Measurements from ENCODE around the gene CHRNA4.

The CHRNA4 gene

DNA sequence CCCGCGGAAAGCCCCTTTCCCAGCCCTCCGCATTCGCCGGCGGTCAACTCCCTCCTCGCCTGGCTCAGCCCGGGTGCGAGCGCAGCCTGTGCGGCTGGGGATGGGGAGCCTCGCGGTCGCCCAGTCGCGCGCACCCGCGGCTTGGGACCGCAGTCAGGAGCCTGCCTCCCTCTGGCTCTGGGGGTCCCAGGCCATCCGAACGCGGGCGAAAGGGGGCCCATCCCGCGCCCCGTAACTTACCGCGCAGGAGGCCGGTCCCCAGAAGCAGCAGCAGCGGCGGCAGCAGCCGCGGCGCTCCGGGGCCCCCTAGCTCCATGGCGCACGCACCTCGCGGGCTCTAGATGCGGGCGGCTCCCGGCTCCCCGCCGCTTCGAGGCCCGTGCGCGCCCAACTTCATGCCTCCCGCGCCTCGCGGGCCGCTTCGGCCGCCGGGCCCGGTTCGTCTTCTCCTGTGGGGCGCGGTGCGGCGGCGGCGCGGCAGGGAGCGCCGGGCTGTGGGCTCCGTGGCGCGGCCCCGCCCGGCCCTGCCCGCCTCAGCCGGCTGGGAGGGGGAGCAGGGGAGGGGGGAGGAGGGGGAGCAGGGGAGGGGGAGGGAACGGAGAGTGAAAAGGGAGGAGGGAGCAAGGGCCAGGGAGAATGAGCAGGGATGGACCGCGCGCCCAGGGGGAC is at the start of gene CHRNA4:
CHRNA4 (minus strand) TSS at position 500 of the 669 bp plus-strand sequence; CDS start at position 316, 184 bp downstream.
- DNase-seq (ENCODE audit: low spot score), result no peak

DNA sequence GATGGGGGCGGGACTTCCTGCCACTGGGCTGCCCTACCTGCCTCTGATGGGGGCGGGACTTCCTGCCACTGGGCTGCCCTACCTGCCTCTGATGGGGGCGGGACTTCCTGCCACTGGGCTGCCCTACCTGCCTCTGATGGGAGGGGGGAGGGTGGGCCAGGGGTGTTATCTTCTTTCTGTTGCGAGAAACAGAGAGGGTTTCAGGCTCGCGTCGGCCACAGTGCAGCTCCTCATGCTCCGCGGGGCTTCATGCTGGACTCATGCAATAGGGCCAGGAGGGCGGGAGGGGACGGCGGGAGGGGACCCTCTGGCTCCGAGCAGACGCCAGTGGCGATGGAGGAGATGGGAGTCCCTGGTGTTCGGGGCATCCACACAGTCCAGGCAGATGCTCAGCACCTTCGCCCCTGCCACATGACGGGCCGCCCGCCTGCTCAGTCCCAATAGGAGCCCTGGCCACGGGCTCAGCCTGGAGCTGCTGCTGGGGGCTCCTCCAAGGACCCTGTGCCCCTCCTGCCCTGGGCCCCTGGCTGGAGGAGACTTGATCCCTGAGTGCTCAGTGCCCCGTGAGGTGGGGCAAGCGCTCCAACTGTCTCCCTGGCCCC is 48.8 kb upstream of the CHRNA4 start:
- DNase-seq (ENCODE audit: low spot score), result no peak

DNA sequence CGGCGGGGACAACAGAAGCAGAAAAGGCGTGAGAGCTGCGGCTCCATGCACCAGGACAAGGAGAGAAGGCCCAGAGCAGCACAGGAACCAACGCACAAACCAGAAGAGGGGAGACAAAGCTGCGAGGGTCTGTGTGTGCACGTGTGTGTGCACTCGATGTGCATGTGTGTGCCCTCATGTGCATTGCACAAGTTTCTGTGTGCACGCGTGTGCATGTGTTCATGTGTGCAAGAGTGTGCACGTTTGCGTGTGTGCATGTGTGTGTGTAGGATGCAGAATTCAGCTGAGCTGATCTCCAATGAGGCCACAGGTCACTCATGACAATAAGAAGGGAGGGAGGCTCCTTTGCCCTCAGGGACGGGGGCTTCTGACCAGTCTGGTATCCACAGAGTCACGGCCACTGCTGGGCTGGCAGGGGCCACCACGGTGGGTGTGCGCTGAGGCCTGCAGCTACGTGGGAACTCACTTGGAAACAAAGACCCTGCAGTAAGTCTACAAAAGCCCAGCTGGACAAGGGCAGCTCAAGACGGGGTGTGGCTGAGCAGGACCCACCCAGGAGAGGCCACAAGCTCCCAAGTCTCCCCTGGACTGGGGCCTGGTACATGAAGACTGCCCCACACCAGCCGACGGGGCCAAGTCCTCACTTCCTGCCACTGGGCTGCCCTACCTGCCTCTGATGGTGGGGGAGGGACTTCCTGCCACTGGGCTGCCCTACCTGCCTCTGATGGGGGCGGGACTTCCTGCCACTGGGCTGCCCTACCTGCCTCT is 48.1 kb upstream of the CHRNA4 start:
- no peak for DNase-seq (ENCODE audit: low spot score)

DNA sequence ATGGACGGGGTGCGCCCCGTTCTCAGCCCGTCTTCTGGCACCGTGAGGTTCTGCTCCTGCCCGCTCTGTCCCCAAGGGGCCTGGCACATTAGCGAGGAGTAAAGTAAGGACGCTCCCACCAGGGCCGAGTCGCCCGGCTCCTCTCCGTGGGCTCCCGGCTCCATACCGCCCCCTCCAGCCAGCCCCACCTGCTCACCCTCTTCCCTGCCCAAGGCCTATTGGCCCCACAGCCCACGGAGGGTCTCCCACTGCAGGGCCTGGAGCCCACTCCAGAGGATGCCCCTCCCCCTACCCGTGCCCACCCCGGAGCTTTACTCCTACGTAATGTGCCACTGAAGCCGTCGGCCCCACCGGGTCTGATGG is 47.5 kb upstream of the CHRNA4 start:
- no peak for DNase-seq (ENCODE audit: low spot score)

DNA sequence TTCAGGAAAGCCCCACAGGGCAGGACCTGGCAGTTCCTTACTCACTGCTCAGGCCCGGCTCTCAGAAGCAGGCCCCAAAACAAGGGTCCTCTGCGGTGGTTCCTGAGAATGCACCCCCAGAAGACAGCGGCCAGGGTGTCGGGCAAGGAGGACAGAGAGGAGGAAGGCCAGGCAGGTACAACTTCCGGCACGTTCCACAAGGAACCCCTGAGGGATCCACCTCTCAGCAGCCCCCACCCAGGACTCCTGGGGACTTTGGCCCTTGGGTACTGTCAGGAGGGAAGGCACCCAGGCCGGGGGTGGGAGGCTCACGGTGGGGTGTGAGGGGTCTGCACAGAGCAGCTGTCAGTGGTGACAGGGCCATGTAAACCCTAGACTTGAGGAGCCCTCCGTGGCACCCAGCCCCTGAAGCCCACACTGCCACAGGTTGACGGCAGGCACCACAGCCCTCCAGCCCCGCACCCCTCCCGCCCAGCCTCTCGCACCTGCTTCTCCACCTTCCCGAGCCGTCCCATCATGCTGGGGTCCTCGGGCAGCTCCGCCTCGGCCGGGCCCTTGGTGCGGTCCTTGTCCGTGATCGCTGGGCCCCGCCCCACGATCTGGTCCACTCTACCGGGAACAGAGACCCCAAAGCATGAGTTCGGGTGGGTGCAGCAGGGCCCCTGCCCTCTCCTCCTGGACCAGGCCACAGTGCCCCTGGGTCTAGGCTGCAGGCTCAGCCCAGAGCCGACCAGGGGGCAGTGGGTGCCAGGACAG is 47.0 kb upstream of the CHRNA4 start:
- DNase-seq (ENCODE audit: low spot score), result no peak

DNA sequence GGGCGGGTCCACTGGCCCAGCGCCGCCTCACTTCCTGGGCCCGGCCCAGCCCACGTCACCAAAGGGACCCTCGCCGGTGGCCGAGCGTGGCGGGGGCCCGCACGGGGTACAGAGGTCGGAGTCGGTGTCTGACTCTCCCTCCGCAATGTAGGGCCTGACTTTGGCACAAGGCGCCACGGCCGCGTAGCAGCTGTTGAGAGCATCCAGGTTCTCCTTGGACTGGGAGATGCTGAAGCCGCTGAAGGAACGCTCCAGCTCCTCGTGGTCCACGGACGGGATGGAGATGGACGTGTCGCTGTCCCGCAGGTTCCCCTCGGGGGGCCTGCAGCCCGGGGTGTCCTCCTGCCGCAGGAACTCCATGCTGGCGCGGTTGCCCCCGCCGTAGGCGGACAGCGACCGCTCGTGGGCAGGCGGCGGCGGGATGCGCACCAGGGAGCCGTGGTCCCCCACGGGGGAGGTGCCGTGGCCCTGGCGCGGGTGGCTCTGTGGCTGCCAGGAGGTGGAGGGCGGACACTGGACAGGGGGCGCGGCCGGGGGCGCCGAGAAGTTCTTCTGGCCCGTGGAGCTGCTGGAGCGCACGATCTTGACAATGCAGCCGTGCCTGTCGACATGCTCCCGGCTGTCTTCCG is 45.6 kb upstream of the CHRNA4 start:
- DNase-seq (ENCODE audit: low spot score), result no peak

DNA sequence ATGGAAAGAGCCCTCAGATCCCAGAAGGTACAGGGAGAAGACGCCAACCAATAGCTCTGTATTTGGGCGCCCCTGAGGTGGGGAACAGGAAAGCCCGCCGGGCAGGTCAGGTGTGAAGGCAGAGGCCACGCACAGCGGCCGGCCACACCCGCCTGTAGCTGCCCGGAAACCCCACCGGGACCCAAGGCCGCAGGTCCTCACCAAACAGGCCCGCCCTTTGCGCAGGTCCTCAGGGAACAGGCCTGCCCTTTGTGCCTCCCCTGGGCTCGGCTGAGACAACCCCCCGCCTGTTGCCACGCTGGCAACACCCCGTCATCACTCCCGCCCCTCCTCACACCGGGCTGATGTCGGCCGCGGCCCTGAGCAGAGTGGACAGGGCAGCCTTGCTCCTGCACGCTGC is 44.9 kb upstream of the CHRNA4 start:
- DNase-seq (ENCODE audit: low spot score), result no peak

DNA sequence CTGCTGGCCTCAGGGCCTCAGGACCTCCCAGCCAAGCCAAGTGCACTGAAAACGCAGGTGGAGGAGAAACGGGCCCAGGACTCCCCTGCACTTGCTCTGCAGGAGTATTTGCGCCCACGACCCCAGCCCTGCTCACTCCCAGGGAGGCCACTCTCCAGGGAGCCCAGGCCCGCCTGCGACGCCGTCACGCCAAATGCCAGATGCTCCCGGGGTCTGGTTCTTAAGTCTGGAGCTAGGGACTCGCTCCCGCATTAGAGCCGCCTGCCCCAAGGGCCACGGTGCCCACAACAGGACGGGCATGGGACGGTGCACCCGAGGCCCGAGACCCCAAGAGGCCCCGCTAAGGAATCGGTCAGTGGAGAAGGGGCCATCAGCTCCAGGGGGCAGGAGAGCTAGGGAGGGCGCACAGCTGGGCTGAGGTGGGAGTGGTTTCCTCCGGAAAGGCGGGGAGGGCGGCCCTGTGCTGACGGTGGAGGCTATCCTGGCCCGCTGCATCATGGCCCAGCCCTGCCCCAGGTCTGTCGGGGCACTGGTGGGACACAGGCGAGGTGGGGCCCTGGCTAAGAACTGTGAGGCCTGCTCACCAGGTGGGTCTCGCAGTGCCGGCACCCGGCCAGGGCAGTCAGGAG is 44.1 kb upstream of the CHRNA4 start:
- DNase-seq (ENCODE audit: low spot score), result no peak

DNA sequence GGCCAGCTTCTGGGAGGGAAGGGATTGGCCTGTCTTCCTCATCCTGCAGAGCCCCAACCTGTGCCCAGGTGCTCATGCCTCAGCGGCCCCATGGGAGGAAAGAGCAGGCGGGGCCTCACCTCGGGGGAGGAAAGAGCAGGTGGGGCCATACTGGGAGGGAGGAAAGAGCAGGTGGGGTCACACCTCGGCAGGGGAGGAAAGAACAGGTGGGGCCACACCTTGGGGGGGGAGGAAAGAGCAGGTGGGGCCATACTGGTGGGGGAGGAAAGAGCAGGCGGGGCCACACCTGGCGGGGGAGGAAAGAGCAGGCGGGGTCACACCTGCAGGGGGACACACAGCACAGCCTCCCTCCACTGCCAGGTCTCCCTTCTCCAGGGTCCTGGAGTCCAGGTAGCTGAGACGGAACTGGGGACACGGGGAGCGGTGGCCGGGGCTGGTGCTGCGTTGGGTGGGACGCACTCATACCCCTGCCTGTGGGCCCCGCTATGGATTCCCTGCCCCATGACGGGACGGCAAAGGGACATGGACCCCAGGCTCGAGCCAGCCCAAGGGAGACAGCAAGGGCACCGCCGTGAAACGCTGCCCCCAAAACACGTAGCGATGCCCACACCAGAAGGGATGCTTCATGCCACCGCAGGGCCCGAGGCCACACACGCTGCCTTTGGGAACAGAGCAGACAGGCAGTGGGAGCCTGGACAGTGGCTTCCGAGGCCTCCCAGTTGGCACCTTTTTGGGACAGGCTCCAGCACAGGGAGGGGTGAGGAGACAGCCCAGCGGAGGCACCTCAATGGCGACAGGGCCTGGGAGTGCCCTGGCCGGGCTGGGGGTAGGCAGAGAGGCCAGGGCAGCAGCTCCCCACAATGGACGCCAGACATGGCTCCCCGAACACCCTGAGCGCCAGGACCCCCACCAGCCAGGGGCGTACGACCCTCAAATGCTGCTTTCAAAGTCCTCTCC is 43.3 kb upstream of the CHRNA4 start:
- no peak for DNase-seq (ENCODE audit: low spot score)

DNA sequence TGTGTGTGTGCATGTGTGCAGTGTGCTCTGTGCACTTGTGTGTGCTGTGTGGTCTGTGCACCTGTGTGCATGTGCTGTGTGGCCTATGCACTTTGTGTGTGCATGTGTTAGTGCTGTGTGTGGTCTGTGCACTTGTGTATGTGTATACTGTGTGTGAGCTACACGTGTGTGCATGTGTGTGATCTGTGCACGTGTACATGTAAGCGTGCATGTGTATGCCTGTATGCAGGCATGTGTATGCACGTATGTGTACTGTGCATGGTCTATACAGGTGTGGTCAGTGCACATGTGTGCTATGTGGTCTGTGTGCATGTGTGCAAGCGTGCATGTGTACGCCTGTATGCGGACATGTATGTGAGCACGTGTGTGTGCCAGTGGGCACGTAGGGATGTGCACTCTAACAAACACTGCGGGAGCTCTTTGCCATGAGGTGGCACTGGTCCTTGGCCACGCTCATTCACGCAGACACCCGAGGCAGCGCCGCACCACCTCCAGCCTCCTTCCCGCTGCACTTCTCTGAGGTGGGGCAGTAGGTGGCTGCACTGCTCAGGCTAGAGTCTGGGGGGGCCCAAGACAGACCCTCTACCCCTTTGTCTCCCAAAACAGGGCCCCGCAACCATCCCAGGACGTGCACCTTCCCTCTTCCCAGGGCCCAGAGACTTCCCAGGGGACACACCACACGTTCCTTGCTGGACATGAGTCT is 42.4 kb upstream of the CHRNA4 start:
- DNase-seq (ENCODE audit: low spot score), result no peak

DNA sequence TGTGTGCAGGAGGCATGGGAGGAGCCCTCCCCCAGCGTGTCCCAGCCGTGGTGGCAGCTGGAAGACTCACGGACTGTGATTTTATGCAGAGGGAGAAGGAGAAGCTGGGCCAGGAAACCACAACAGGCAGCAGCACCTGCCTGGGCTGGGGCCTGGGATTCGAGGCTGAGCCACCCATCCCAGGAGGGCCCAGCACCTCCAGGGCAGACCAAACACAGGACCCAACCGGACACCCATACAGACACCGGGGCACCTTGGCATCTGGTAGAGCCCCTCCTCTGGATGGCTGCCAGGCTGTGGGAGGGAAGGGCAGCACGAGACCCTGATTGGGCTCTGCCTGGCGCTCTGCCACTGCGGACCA is 41.7 kb upstream of the CHRNA4 start:
- DNase-seq (ENCODE audit: low spot score), result no peak

DNA sequence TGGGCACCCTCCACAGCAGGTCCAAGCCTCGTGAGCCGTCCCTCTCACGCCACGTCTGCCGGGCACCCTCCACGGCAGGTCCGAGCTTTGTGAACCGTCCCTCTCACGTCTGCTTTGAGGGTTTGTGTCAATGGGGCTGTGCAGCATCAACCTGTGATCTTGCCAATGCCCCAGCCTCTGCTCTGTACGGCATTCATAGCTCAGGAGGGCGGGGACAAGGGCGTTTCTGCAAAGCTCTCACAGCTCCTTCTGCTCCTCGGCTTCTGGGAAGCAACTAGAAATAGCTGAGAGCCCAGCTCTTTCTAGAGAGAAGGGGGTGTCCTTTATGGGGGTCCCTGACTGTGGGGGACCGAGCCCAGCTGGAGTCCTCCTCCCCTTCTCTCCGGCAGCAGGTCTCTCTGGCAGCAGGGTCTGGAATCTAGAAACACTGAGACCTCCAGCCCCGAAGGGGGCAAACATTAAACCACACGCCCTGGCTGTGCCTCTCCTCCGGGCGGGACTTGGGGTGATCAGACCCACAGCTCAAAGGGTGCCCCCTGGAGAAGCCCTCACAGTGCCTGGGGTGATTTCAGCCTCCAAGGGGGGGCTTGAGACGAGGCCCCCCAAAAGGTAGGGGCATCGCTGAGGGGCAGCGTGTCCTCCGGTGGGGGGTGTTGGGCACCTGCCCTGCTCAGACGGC is 41.2 kb upstream of the CHRNA4 start:
- no peak for DNase-seq (ENCODE audit: low spot score)

DNA sequence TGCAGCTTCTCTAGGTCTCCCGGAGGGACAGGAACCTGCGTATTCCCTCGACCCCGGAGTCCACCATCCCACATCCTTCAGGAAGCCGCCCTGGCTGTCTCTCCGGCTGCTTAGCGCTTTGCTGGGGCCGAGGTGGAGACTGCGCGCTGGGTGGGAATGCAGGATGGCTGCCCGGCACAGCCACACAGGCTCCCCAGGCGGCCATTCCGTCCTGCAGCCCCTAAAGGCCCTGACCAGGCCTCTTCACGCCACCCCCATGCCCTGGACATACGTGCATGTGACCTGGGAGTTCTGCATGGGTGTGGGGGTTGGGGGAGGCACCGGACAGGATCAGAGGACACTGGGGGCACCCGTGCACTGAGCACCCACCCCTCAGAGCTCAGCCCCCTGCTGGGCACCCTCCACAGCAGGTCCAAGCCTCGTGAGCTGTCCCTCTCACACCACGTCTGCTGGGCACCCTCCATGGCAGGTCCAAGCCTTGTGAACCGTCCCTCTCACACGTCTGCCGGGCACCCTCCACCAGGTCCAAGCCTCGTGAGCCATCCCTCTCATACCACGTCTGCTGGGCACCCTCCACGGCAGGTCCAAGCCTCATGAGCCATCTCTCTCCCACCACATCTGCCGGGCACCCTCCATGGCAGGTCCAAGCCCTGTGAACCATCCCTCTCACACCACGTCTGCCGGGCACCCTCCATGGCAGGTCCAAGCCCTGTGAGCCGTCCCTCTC is 40.4 kb upstream of the CHRNA4 start:
- DNase-seq (ENCODE audit: low spot score), result no peak

DNA sequence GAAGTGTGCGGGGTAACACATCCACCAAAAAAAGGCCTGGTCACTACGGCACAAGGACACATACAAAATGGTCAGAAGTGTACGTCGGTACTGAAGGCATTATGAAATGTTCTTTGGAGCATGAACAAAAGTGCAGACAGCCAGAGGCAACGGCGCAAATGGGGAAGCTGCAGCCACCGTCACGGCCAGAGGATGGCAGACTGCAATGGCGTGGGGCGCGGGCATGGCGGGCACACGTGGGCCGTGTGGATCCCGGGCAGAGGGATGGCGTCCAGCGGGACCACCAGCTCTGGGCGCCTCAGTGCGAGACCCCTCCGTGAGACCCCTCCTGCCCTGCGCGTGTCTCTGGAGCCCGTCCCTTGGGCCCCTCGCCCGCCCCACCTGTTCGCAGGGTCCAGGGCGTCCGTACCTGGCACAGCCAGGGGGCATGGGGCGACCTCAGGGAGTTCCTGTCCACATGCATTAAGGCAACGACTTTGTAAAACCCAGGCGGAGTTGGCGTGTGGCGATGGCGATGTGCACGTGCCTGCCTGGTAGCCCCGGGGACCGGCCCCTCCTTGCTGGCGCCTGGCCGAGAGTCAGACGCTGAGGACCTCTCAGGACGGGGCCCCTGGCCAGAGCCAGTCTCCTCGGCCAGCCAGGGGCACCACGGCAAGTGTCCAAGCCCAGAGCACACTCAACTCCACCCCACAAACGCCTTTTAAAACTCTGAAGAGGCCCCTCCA is 39.5 kb upstream of the CHRNA4 start:
- DNase-seq (ENCODE audit: low spot score), result no peak

DNA sequence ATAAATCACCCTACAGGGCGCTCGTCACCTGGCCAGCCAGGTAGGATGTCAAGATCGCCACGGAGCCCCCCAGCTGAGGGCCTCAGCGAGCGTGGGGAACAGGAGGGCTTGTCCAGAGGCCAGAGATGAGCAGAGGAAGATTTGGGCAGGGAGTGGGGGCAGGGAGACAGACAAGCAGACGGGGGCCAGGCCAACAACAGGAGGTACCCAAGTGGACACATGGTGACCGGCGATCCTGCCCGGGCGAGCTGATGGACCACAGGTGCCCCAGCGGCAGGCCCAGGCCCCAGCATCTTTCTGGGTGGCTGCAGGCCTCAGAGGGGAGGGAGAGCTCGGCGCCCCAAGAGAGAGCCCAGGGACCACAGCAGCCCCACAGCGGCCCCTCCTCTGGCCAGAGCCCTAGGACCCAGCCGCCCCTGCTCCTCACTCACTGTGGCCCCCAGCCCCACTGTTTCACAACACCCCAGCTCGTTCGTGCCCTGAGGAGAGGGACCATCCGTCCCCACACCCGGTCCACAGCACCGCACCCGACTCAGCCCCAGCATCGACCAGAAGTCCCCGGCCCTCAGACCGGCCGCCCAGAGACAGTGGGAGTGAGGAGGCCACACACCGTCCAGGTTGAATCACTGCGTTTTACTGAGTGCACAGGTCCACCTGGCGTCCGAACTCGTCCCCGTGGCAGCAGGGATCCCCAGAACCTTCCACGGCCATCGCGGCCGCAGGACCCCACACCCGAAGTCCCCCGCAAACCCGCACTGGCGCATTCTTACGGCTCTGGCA is 38.6 kb upstream of the CHRNA4 start:
- DNase-seq (ENCODE audit: low spot score), result no peak

DNA sequence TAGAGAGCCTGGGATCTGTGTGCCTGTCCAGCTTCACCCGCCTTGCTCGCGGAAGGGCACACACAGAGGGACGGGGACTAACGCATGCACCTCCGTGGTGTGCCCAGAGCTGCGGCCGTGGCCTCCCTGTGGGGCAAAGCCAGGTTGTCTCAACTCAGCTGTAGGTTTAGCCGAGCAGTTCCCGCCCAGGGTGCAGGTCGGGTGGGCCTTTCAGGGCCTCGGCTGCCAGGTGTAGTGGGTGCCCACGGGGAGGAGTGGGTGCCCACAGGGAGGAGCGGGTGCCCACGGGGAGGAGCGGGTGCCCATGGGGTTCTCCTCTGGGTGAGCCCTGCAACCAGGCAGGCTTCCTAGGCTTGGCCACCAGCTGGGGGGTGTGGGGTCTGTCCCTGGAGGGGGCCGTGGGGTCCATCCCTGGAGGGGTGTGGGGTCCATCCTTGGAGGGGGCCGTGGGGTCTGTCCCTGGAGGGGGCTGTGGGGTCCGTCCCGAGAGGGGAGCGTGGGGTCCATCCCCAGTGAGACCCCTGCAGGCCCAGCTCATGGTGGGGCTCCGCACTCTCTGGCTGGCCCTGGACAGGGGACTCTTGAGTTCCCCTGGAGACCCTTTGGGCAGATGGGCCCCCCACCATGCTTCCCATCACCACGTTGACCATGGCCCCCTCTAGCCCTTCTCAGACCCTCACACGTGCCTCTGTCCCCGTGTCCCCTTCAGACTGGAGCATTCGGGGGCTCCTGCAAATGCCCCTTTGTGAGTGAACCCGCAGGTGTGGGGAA is 37.8 kb upstream of the CHRNA4 start:
- DNase-seq (ENCODE audit: low spot score), result no peak
